IMR-90 (cell line): ENCODE results near the gene BCDIN3D.

ENCODE experiments used
- BHLHE40 ChIP-seq: fragments of 150-350 bp; IDR thresholded peaks from 2 replicates; pipeline ENCODE4 v1.6.1; 2016; ENCODE audit warnings: mild to moderate bottlenecking, low read depth, low read length
- FOS ChIP-seq: fragments of 150-350 bp; IDR thresholded peaks from 2 replicates; pipeline ENCODE4 v1.6.1; 2016; ENCODE audit warnings: low read depth, low read length
- MAZ ChIP-seq: IDR thresholded peaks from 2 replicates; pipeline ENCODE4 v1.6.1; 2012; ENCODE audit warnings: low read depth, mild to moderate bottlenecking, low read length, improper control_type of control experiment, moderate library complexity, borderline replicate concordance
- POLR2A ChIP-seq: IDR thresholded peaks from 2 replicates; pipeline ENCODE4 v1.6.1; 2012; ENCODE audit warnings: mild to moderate bottlenecking, low read depth, low read length
- RFX5 ChIP-seq: IDR thresholded peaks from 2 replicates; pipeline ENCODE4 v1.8.0; 2012; ENCODE audit warnings: low read depth, mild to moderate bottlenecking, low read length, moderate library complexity
- SMC3 ChIP-seq: fragments of 150-350 bp; IDR thresholded peaks from 2 replicates; pipeline ENCODE4 v1.6.1; 2016; ENCODE audit warnings: low read depth, mild to moderate bottlenecking, antibody characterized with exemption, low read length, moderate library complexity
- TF ChIP-seq, protein P1 (sequence below): conservative IDR thresholded peaks from 2 replicates; pipeline ENCODE4 v1.5.1; 2012; ENCODE audit warnings: mild to moderate bottlenecking, low read depth, low read length, improper control_type of control experiment
- TF ChIP-seq, protein P2 (sequence below): fragments of 150-350 bp; IDR thresholded peaks from 2 replicates; pipeline ENCODE4 v1.6.1; 2016; ENCODE audit warnings: low read depth, mild to moderate bottlenecking, low read length, moderate library complexity, borderline replicate concordance
- TF ChIP-seq, protein P3 (sequence below): fragments of 150-350 bp; IDR thresholded peaks from 2 replicates; pipeline ENCODE4 v1.6.1; 2017; ENCODE audit warnings: mild to moderate bottlenecking, antibody characterized with exemption, low read length, low read depth

DNA sequence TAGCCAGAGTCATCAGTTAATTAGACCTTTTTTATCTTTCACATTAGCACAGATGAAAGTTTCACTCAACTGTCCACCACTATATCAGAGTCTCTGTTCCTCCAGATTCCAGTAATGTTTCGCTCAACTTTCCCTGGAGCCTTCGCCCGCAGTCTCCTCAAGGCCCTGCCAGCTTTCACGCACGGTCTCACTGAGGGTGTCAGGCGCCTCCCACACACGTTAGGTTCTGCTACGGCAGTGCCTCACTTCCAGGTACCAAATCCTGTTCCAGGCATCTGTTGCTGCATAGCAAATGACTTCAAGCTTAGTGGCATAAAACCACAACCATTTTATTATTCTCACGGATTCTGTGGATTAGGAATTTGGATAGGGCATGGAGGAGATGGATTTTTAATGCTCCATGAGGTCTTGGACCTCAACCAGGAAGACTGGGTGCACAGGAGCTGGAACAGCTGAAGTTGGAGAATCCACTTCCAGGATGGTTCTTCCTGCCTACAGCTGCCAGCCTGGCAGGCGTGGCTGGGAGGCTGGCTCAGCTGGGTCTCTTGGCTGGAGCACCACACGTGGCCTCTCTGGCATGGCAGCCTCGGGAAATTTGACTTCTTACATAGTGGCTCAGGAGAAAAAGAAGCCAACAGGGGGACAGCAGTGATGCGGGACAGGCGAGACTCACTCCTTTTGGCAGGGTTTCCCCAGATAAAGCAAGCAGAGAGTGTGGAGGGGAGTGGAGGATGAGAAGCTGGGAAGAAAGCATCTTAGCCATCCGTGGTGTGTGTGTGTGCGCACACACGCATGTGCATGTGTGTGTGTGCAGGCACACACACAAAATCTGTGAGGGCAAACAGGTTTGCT is 21.3 kb upstream of the BCDIN3D start:
- TF ChIP-seq, protein P1, sequence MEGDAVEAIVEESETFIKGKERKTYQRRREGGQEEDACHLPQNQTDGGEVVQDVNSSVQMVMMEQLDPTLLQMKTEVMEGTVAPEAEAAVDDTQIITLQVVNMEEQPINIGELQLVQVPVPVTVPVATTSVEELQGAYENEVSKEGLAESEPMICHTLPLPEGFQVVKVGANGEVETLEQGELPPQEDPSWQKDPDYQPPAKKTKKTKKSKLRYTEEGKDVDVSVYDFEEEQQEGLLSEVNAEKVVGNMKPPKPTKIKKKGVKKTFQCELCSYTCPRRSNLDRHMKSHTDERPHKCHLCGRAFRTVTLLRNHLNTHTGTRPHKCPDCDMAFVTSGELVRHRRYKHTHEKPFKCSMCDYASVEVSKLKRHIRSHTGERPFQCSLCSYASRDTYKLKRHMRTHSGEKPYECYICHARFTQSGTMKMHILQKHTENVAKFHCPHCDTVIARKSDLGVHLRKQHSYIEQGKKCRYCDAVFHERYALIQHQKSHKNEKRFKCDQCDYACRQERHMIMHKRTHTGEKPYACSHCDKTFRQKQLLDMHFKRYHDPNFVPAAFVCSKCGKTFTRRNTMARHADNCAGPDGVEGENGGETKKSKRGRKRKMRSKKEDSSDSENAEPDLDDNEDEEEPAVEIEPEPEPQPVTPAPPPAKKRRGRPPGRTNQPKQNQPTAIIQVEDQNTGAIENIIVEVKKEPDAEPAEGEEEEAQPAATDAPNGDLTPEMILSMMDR = no peak
- TF ChIP-seq POLR2A (no peak), MAZ (no peak), SMC3 (no peak), RFX5 (no peak), BHLHE40 (no peak), FOS (no peak)
- TF ChIP-seq, protein P2, sequence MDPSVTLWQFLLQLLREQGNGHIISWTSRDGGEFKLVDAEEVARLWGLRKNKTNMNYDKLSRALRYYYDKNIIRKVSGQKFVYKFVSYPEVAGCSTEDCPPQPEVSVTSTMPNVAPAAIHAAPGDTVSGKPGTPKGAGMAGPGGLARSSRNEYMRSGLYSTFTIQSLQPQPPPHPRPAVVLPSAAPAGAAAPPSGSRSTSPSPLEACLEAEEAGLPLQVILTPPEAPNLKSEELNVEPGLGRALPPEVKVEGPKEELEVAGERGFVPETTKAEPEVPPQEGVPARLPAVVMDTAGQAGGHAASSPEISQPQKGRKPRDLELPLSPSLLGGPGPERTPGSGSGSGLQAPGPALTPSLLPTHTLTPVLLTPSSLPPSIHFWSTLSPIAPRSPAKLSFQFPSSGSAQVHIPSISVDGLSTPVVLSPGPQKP = no peak
- TF ChIP-seq, protein P3, sequence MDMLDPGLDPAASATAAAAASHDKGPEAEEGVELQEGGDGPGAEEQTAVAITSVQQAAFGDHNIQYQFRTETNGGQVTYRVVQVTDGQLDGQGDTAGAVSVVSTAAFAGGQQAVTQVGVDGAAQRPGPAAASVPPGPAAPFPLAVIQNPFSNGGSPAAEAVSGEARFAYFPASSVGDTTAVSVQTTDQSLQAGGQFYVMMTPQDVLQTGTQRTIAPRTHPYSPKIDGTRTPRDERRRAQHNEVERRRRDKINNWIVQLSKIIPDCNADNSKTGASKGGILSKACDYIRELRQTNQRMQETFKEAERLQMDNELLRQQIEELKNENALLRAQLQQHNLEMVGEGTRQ = no peak
